SK-N-SH (cell line): Measurements from ENCODE around the gene TNK2. TPM values are rescaled to one million over a fixed set of nuclear protein-coding genes. Genes with fewer than 3 reads are reported as not detected.

Experiments used
- CTCF ChIA-PET: fragments of 300-600, 350-600 bp; formaldehyde crosslinking; extraction: SDS; loops from one replicate; lab custom pipeline; 2021; lab: Yijun Ruan, JAX
- POLR2A ChIA-PET: fragments of 350-600 bp; sonication (Branson Sonifier 250); formaldehyde crosslinking; extraction: SDS; loops from one replicate; lab custom pipeline; 2020; ENCODE audit warnings: antibody characterized with exemption, inconsistent platforms; lab: Yijun Ruan, JAX
- DNase-seq: peaks from one replicate; pipeline ENCODE4 v3.0.0; 2012
- H2AFZ ChIP-seq: fragments of 200-600 bp; sonication (generic); 2 replicates; pipeline ENCODE4 v1.8.1; 2016; ENCODE audit warnings: antibody characterized with exemption, mild to moderate bottlenecking, low read depth
- H3F3A ChIP-seq: fragments of 200-600 bp; sonication (generic); replicated peaks from 2 replicates; pipeline ENCODE3; 2016; ENCODE audit warnings: antibody characterized with exemption, mild to moderate bottlenecking; ENCODE audit not compliant: insufficient read depth
- H3K27ac ChIP-seq, 2 experiments: fragments of 200-500 bp in 1 of 2; fragments of 200-600 bp in 1 of 2; sonication (Bioruptor generic) in 1 of 2; sonication (generic), shearing (Covaris generic) in 1 of 2; 2 replicates each; pipeline versions ENCODE4 v1.5.1 to v1.6.1; 2014 to 2016; ENCODE audit warnings: low read depth in 2 of 2, inconsistent platforms in 1 of 2, low read length in 1 of 2, mild to moderate bottlenecking in 1 of 2, mixed read lengths in 1 of 2
- H3K27me3 ChIP-seq: fragments of 200-600 bp; sonication (generic), shearing (Covaris generic); 2 replicates; pipeline ENCODE4 v1.6.1; 2016; ENCODE audit warnings: mixed run types; ENCODE audit not compliant: insufficient read depth
- H3K36me3 ChIP-seq, 2 experiments: fragments of 200-500 bp in 1 of 2; fragments of 200-600 bp in 1 of 2; sonication (Bioruptor generic) in 1 of 2; sonication (generic) in 1 of 2; replicated peaks in 1 of 2; 2 replicates each; pipeline versions ENCODE3 to v1.5.1; 2014 to 2016; ENCODE audit warnings: low read length in 1 of 2, mild to moderate bottlenecking in 1 of 2; ENCODE audit not compliant: insufficient read depth in 2 of 2, control insufficient read depth in 1 of 2
- H3K4me1 ChIP-seq, 2 experiments: fragments of 200-500 bp in 1 of 2; fragments of 200-600 bp in 1 of 2; sonication (Bioruptor generic) in 1 of 2; sonication (generic), shearing (Covaris generic) in 1 of 2; 2 replicates each; pipeline versions ENCODE4 v1.5.1 to v1.6.1; 2014 to 2016; ENCODE audit warnings: low read depth in 1 of 2, low read length in 1 of 2, mixed run types in 1 of 2; ENCODE audit not compliant: insufficient read depth in 2 of 2, control insufficient read depth in 1 of 2
- H3K4me2 ChIP-seq: fragments of 200-600 bp; sonication (generic), shearing (Covaris generic); 2 replicates; pipeline ENCODE4 v1.6.1; 2017; ENCODE audit warnings: mixed run types
- H3K4me3 ChIP-seq, 2 experiments: fragments of 200-500 bp in 1 of 2; fragments of 200-600 bp in 1 of 2; sonication (Bioruptor generic) in 1 of 2; sonication (generic), shearing (Covaris generic) in 1 of 2; 2 replicates each; pipeline versions ENCODE4 v1.5.1 to v1.8.1; 2014 to 2016; ENCODE audit warnings: low read depth in 2 of 2, inconsistent platforms in 1 of 2, low read length in 1 of 2, mild to moderate bottlenecking in 1 of 2, mixed read lengths in 1 of 2, moderate library complexity in 1 of 2
- H3K79me2 ChIP-seq: fragments of 200-600 bp; sonication (generic); 2 replicates; pipeline ENCODE4 v1.8.1; 2017; ENCODE audit warnings: mild to moderate bottlenecking; ENCODE audit not compliant: insufficient read depth
- H3K9ac ChIP-seq: fragments of 200-600 bp; sonication (generic); 2 replicates; pipeline ENCODE4 v1.6.1; 2017; ENCODE audit warnings: mixed run types
- H3K9me2 ChIP-seq: fragments of 200-600 bp; sonication (generic); 2 replicates; pipeline ENCODE4 v1.6.1; 2017; ENCODE audit warnings: mixed run types
- H3K9me3 ChIP-seq: fragments of 200-600 bp; sonication (generic); 2 replicates; pipeline ENCODE4 v1.6.1; 2017; ENCODE audit warnings: mixed run types, mild to moderate bottlenecking, moderate library complexity
- H4K20me1 ChIP-seq: fragments of 200-600 bp; sonication (generic); 2 replicates; pipeline ENCODE4 v1.6.1; 2017; ENCODE audit warnings: mild to moderate bottlenecking, mixed run types; ENCODE audit not compliant: insufficient read depth
- CHD2 ChIP-seq: fragments of 150-350 bp; IDR thresholded peaks from 2 replicates; pipeline ENCODE4 v1.6.1; 2018; ENCODE audit warnings: low read length; ENCODE audit not compliant: partially characterized antibody
- EP300 ChIP-seq, 2 experiments: IDR thresholded peaks; 2 replicates each; pipeline versions ENCODE4 v1.4.0 to v1.6.1; 2012; ENCODE audit warnings: borderline replicate concordance in 1 of 2, low read depth in 1 of 2, low read length in 1 of 2
- EZH2phosphoT487 ChIP-seq: fragments of 200-600 bp; sonication (generic); IDR thresholded peaks from 2 replicates; pipeline ENCODE4 v1.6.1; 2017; ENCODE audit warnings: low read depth, mixed run types, mild to moderate bottlenecking, antibody characterized with exemption, moderate library complexity, borderline replicate concordance
- FOXJ3 ChIP-seq: sonication (generic); formaldehyde crosslinking; IDR thresholded peaks from 2 replicates; pipeline ENCODE4 v1.5.1; 2020; ENCODE audit warnings: mild to moderate bottlenecking, missing genetic modification reagents
- FOXM1 ChIP-seq: IDR thresholded peaks from 2 replicates; pipeline ENCODE4 v1.4.0; 2012; ENCODE audit warnings: low read depth, mild to moderate bottlenecking
- GABPA ChIP-seq: IDR thresholded peaks from 2 replicates; pipeline ENCODE4 v1.4.0; 2012; ENCODE audit warnings: low read depth, mild to moderate bottlenecking
- GATA2 ChIP-seq: sonication (generic); formaldehyde crosslinking; IDR thresholded peaks from 2 replicates; pipeline ENCODE4 v1.5.0; 2020; ENCODE audit warnings: mild to moderate bottlenecking, missing genetic modification reagents
- JUND ChIP-seq: IDR thresholded peaks from 2 replicates; pipeline ENCODE4 v1.4.0; 2012
- MXI1 ChIP-seq: IDR thresholded peaks from 2 replicates; pipeline ENCODE4 v1.6.1; 2012; ENCODE audit warnings: mild to moderate bottlenecking, low read depth, low read length, improper control_type of control experiment
- NFIC ChIP-seq: IDR thresholded peaks from 2 replicates; pipeline ENCODE4 v1.4.0; 2012; ENCODE audit warnings: borderline replicate concordance
- RCOR1 ChIP-seq: fragments of 150-350 bp; IDR thresholded peaks from 2 replicates; pipeline ENCODE4 v1.6.1; 2017; ENCODE audit warnings: antibody characterized with exemption, low read length
- RXRA ChIP-seq: IDR thresholded peaks from 2 replicates; pipeline ENCODE4 v1.4.0; 2012; ENCODE audit warnings: low read depth, mild to moderate bottlenecking, borderline replicate concordance
- SIN3A ChIP-seq: IDR thresholded peaks from 2 replicates; pipeline ENCODE4 v1.6.1; 2012; ENCODE audit warnings: low read depth, mild to moderate bottlenecking, low read length, moderate library complexity, borderline replicate concordance
- TAF1 ChIP-seq: IDR thresholded peaks from 2 replicates; pipeline ENCODE4 v1.6.1; 2012; ENCODE audit warnings: low read depth, mild to moderate bottlenecking, low read length, moderate library complexity, borderline replicate concordance
- TCF12 ChIP-seq: IDR thresholded peaks from 2 replicates; pipeline ENCODE4 v1.4.0; 2012
- TEAD4 ChIP-seq: IDR thresholded peaks from 2 replicates; pipeline ENCODE4 v1.4.0; 2012; ENCODE audit warnings: mild to moderate bottlenecking, borderline replicate concordance; ENCODE audit not compliant: insufficient read depth
- WGBS: methylation state at CpG from one replicate; pipeline ENCODE4 v1.1.6; 2017; ENCODE audit warnings: low lambda C conversion rate; 5-methylcytosine and 5-hydroxymethylcytosine counted together
- polyA plus RNA-seq, 3 experiments: library from polyadenylated mRNA; depleted of rRNA; stranded (reverse); fragments of >200 nt; gene quantifications; 2 replicates each; pipeline ENCODE4 v1.2.3, GENCODE V29; 2012
- TF ChIP-seq, protein P1 (sequence below): IDR thresholded peaks from 2 replicates; pipeline ENCODE4 v1.4.0; 2012; ENCODE audit warnings: low read depth
- TF ChIP-seq, protein P2 (sequence below): IDR thresholded peaks from 2 replicates; pipeline ENCODE4 v1.6.1; 2012; ENCODE audit warnings: mild to moderate bottlenecking, low read depth, low read length, moderate library complexity
- TF ChIP-seq, protein P3 (sequence below): fragments of 200-600 bp; sonication (generic); IDR thresholded peaks from 2 replicates; pipeline ENCODE4 v1.6.1; 2017; ENCODE audit warnings: antibody characterized with exemption, mild to moderate bottlenecking, moderate library complexity
- TF ChIP-seq, protein P4 (sequence below): IDR thresholded peaks from 2 replicates; pipeline ENCODE4 v1.4.0; 2012; ENCODE audit warnings: low read depth, borderline replicate concordance

Gene TNK2
- polyA plus RNA-seq, 1 of the 3 experiments (the other 2 are of a cell fraction): 17.3 TPM

DNA sequence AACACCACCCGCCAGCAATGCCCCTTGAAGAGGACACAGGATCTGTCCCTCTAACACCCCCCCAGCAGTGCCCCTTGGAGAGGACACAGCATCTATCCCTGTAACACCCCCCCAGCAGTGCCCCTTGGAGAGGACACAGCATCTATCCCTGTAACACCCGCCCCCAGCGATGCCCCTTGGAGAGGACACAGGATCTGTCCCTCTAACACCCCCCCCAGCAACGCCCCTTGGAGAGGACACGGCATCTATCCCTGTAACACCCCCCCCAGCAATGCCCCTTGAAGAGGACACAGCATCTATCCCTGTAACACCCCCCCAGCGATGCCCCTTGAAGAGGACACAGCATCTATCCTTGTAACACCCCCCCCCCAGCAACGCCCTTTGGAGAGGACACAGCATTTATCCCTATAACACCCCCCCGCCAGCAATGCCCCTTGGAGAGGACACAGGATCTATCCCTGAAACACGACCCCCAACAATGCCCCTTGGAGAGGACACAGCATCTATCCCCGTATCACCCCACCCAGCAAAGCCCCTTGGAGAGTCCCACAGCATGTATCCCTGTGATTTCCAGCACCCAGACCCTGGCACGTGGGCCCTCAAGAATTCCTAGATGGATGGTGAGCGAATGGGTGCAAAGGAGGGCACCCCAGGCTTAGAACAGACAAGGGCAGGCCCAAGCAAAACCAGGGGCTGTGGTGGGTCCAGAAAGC is 26.9 kb downstream of the TNK2 start:
- no peak for DNase-seq
- TF ChIP-seq RXRA (no peak), CHD2 (no peak), TAF1 (no peak), EP300 (IDR thresholded peaks at IDR 0.05; ENCODE audit: borderline replicate concordance in 1 of 2, low read depth in 1 of 2, low read length in 1 of 2) (no peak), EZH2phosphoT487 (no peak), TEAD4 (no peak), NFIC (no peak), GABPA (no peak), GATA2 (no peak), FOXM1 (no peak), SIN3A (no peak), JUND (no peak), TCF12 (no peak), MXI1 (no peak), FOXJ3 (CRISPR knock-in tag) (no peak), RCOR1 (no peak)
- TF ChIP-seq, protein P1, sequence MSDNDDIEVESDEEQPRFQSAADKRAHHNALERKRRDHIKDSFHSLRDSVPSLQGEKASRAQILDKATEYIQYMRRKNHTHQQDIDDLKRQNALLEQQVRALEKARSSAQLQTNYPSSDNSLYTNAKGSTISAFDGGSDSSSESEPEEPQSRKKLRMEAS: no peak
- TF ChIP-seq, protein P2, sequence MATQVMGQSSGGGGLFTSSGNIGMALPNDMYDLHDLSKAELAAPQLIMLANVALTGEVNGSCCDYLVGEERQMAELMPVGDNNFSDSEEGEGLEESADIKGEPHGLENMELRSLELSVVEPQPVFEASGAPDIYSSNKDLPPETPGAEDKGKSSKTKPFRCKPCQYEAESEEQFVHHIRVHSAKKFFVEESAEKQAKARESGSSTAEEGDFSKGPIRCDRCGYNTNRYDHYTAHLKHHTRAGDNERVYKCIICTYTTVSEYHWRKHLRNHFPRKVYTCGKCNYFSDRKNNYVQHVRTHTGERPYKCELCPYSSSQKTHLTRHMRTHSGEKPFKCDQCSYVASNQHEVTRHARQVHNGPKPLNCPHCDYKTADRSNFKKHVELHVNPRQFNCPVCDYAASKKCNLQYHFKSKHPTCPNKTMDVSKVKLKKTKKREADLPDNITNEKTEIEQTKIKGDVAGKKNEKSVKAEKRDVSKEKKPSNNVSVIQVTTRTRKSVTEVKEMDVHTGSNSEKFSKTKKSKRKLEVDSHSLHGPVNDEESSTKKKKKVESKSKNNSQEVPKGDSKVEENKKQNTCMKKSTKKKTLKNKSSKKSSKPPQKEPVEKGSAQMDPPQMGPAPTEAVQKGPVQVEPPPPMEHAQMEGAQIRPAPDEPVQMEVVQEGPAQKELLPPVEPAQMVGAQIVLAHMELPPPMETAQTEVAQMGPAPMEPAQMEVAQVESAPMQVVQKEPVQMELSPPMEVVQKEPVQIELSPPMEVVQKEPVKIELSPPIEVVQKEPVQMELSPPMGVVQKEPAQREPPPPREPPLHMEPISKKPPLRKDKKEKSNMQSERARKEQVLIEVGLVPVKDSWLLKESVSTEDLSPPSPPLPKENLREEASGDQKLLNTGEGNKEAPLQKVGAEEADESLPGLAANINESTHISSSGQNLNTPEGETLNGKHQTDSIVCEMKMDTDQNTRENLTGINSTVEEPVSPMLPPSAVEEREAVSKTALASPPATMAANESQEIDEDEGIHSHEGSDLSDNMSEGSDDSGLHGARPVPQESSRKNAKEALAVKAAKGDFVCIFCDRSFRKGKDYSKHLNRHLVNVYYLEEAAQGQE: no peak
- TF ChIP-seq, protein P3, sequence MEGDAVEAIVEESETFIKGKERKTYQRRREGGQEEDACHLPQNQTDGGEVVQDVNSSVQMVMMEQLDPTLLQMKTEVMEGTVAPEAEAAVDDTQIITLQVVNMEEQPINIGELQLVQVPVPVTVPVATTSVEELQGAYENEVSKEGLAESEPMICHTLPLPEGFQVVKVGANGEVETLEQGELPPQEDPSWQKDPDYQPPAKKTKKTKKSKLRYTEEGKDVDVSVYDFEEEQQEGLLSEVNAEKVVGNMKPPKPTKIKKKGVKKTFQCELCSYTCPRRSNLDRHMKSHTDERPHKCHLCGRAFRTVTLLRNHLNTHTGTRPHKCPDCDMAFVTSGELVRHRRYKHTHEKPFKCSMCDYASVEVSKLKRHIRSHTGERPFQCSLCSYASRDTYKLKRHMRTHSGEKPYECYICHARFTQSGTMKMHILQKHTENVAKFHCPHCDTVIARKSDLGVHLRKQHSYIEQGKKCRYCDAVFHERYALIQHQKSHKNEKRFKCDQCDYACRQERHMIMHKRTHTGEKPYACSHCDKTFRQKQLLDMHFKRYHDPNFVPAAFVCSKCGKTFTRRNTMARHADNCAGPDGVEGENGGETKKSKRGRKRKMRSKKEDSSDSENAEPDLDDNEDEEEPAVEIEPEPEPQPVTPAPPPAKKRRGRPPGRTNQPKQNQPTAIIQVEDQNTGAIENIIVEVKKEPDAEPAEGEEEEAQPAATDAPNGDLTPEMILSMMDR: no peak
- TF ChIP-seq, protein P4, sequence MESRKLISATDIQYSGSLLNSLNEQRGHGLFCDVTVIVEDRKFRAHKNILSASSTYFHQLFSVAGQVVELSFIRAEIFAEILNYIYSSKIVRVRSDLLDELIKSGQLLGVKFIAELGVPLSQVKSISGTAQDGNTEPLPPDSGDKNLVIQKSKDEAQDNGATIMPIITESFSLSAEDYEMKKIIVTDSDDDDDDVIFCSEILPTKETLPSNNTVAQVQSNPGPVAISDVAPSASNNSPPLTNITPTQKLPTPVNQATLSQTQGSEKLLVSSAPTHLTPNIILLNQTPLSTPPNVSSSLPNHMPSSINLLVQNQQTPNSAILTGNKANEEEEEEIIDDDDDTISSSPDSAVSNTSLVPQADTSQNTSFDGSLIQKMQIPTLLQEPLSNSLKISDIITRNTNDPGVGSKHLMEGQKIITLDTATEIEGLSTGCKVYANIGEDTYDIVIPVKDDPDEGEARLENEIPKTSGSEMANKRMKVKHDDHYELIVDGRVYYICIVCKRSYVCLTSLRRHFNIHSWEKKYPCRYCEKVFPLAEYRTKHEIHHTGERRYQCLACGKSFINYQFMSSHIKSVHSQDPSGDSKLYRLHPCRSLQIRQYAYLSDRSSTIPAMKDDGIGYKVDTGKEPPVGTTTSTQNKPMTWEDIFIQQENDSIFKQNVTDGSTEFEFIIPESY: no peak
- peaks cover 0 to 5% of the 10 kb centered on the region in 2 experiments; a peak in 1 of 4 replicates for H3K4me1 ChIP-seq
- 97% methylated on average over 9 of the region's 12 CpGs for WGBS
- H3K79me2 ChIP-seq: no peaks in the 10 kb centered on the region
- no peak overlapping the region for H3K27ac ChIP-seq
- no peak overlapping the region for H3K4me2 ChIP-seq
- H3K9me2 ChIP-seq: no peaks in the 10 kb centered on the region
- H3K9me3 ChIP-seq: no peaks in the 10 kb centered on the region
- H4K20me1 ChIP-seq: no peaks in the 10 kb centered on the region
- ChIA-PET POLR2A (no interaction called here), CTCF (interaction anchor here (1.2 to 29.0 kb wide), 2 partner anchors 13 to 25 kb away, joined by 4 to 606 read pairs; no protein-coding TSS in a partner anchor)
- no peak overlapping the region for H2AFZ ChIP-seq
- no peaks in the 10 kb centered on the region for H3K27me3 ChIP-seq
- peaks cover 7 to 53% of the 10 kb centered on the region in 2 experiments for H3K36me3 ChIP-seq
- no peak overlapping the region for H3K4me3 ChIP-seq
- no peak overlapping the region for H3K9ac ChIP-seq
- no peaks in the 10 kb centered on the region for H3F3A ChIP-seq
